Mesodermal cell (in vitro differentiated cells): ENCODE measurements around the gene GLTP.

ENCODE experiments used
- H3K27ac ChIP-seq: 2 replicates; pipeline ENCODE4 v1.7.0; 2013; ENCODE audit warnings: mild to moderate bottlenecking, low read depth, low read length, moderate library complexity; ENCODE audit not compliant: severe bottlenecking
- H3K36me3 ChIP-seq: 2 replicates; pipeline ENCODE4 v1.7.1; 2013; ENCODE audit warnings: mild to moderate bottlenecking, low read length, moderate library complexity; ENCODE audit not compliant: control insufficient read depth, insufficient read depth
- H3K4me1 ChIP-seq: one replicate; pipeline ENCODE4 v1.7.1; 2013; ENCODE audit warnings: mild to moderate bottlenecking, low read length; ENCODE audit not compliant: insufficient read depth, control insufficient read depth, poor library complexity, severe bottlenecking
- H3K4me3 ChIP-seq: 2 replicates; pipeline ENCODE4 v1.7.0; 2013; ENCODE audit warnings: low read length, control low read depth, mild to moderate bottlenecking; ENCODE audit not compliant: insufficient read depth, poor library complexity, severe bottlenecking; ENCODE audit errors: extremely low read depth
- H3K9me3 ChIP-seq: 2 replicates; pipeline ENCODE4 v1.7.1; 2013; ENCODE audit warnings: mild to moderate bottlenecking, low read length, moderate library complexity; ENCODE audit not compliant: control insufficient read depth
- WGBS, 2 experiments: methylation state at CpG; one replicate each; pipeline ENCODE4 v1.1.5; 2013; ENCODE audit warnings: missing lambda C conversion rate in 2 of 2; ENCODE audit not compliant: insufficient coverage in 2 of 2; 5-methylcytosine and 5-hydroxymethylcytosine counted together

The GLTP gene

GRCh38 chr12:109840305-109841074 is 39.9 kb downstream of the GLTP start:
- no peaks in the 10 kb centered on the region for H3K36me3 ChIP-seq
- no peak overlapping the region for H3K4me3 ChIP-seq
- H3K9me3 ChIP-seq, result no peaks in the 10 kb centered on the region
- no peak overlapping the region for H3K27ac ChIP-seq
- H3K4me1 ChIP-seq, result no peaks in the 10 kb centered on the region
- 65 to 73% methylated on average over 5 to 6 of the region's 7 CpGs for WGBS, 2 experiments

- Histone ChIP-seq H3K9me3 (no peaks in the 10 kb centered on the region), H3K27ac (no peak overlapping the region), H3K36me3 (no peaks in the 10 kb centered on the region), H3K4me1 (no peaks in the 10 kb centered on the region), H3K4me3 (no peak overlapping the region)
- WGBS, 2 experiments, result 69 to 79% methylated on average over 4 of the region's 6 CpGs
Observed at GRCh38 chr12:109839444-109839843, 40.9 kb downstream of the GLTP start.

- 80% methylated on average over 3 of the region's 3 CpGs for WGBS, 2 experiments
- H3K4me3 ChIP-seq, result no peak overlapping the region
- H3K4me1 ChIP-seq, result no peaks in the 10 kb centered on the region
- no peaks in the 10 kb centered on the region for H3K9me3 ChIP-seq
- H3K27ac ChIP-seq, result no peak overlapping the region
- H3K36me3 ChIP-seq, result no peaks in the 10 kb centered on the region
Observed at GRCh38 chr12:109836916-109837315, 43.4 kb downstream of the GLTP start.

- Histone ChIP-seq H3K4me1 (no peaks in the 10 kb centered on the region), H3K9me3 (no peaks in the 10 kb centered on the region), H3K4me3 (no peak overlapping the region), H3K36me3 (no peaks in the 10 kb centered on the region), H3K27ac (no peak overlapping the region)
- WGBS, 2 experiments, result 92 to 100% methylated on average over 2 to 4 of the region's 4 CpGs
Observed at GRCh38 chr12:109835827-109836226, 44.5 kb downstream of the GLTP start.

GRCh38 chr12:109833307-109834189 is 46.8 kb downstream of the GLTP start, which contains the start of gene TRPV4:
TRPV4 (minus strand) TSS chr12:109833398; CDS start chr12:109814796, 18,602 bp downstream.
- Histone ChIP-seq H3K4me1 (no peaks in the 10 kb centered on the region), H3K4me3 (peak within 1 kb of the TSS; percentile 49), H3K36me3 (no peaks in the 10 kb centered on the region), H3K27ac (no peak within 1 kb of the TSS), H3K9me3 (no peaks in the 10 kb centered on the region)
- WGBS, 2 experiments, result 30 to 62% methylated on average over 27 to 56 of the region's 67 CpGs

GRCh38 chr12:109832541-109833306 is 47.6 kb downstream of the GLTP start:
- H3K4me3 ChIP-seq, result peak overlapping the region; percentile 49
- H3K9me3 ChIP-seq, result no peaks in the 10 kb centered on the region
- no peak overlapping the region for H3K27ac ChIP-seq
- H3K36me3 ChIP-seq, result no peaks in the 10 kb centered on the region
- no peaks in the 10 kb centered on the region for H3K4me1 ChIP-seq
- 27 to 42% methylated on average over 16 to 19 of the region's 31 CpGs for WGBS, 2 experiments

- Histone ChIP-seq H3K9me3 (no peaks in the 10 kb centered on the region), H3K4me1 (no peaks in the 10 kb centered on the region), H3K36me3 (no peaks in the 10 kb centered on the region), H3K27ac (no peak overlapping the region), H3K4me3 (no peak overlapping the region)
- 89 to 92% methylated on average over 7 to 9 of the region's 9 CpGs for whole genome bisulfite sequencing, 2 experiments
Observed at GRCh38 chr12:109831929-109832328, 48.4 kb downstream of the GLTP start.

- H3K27ac ChIP-seq, result no peak overlapping the region
- H3K9me3 ChIP-seq, result no peaks in the 10 kb centered on the region
- no peaks in the 10 kb centered on the region for H3K4me1 ChIP-seq
- WGBS, 2 experiments, result 80 to 83% methylated on average over 4 to 6 of the region's 6 CpGs
- no peak overlapping the region for H3K4me3 ChIP-seq
- H3K36me3 ChIP-seq, result no peaks in the 10 kb centered on the region
Observed at GRCh38 chr12:109831365-109831764, 49.0 kb downstream of the GLTP start.

GRCh38 chr12:109830718-109831117 is 49.6 kb downstream of the GLTP start:
- Histone ChIP-seq H3K36me3 (no peaks in the 10 kb centered on the region), H3K4me3 (no peak overlapping the region)
- 91% methylated on average over 2 of the region's 2 CpGs for WGBS, 2 experiments

GRCh38 chr12:109830267-109830666 is 50.1 kb downstream of the GLTP start:
- H3K4me3 ChIP-seq, result no peak overlapping the region
- no peaks in the 10 kb centered on the region for H3K9me3 ChIP-seq
- H3K27ac ChIP-seq, result no peak overlapping the region
- H3K4me1 ChIP-seq, result no peaks in the 10 kb centered on the region
- H3K36me3 ChIP-seq, result no peaks in the 10 kb centered on the region
- WGBS, 2 experiments, result 100% methylated on average over 2 of the region's 2 CpGs

More at GRCh38 chr12:109830718-109831117, 49.6 kb downstream of the GLTP start:
- Histone ChIP-seq H3K4me1 (no peaks in the 10 kb centered on the region), H3K9me3 (no peaks in the 10 kb centered on the region), H3K27ac (no peak overlapping the region)
